Fibroblast of lung (primary cell): ENCODE measurements around the gene CCNB1. TPM values are rescaled to one million over a fixed set of nuclear protein-coding genes. Genes with fewer than 3 reads are reported as not detected.
"Not testable (repeated sequence)": the region's sequence is repeated elsewhere in the genome, so short reads cannot be mapped to it uniquely, and the experiment has no call there.

Experiments
- DNase-seq, 2 donors: peaks; one replicate each; pipeline versions ENCODE4 v3.0.0 to v3.0.0-alpha.2; 2010; ENCODE audit warnings: low read depth in 2 of 2
- H2AFZ ChIP-seq: 2 replicates; pipeline ENCODE4 v1.5.1; 2012; ENCODE audit warnings: low read length, control low read depth, inconsistent platforms
- H3K27ac ChIP-seq: 2 replicates; pipeline ENCODE4 v1.5.1; 2011; ENCODE audit warnings: low read length, control low read depth; ENCODE audit not compliant: insufficient read depth
- H3K27me3 ChIP-seq: 2 replicates; pipeline ENCODE4 v1.5.1; 2011; ENCODE audit warnings: mild to moderate bottlenecking, low read length; ENCODE audit not compliant: control insufficient read depth, insufficient read depth
- H3K36me3 ChIP-seq: 2 replicates; pipeline ENCODE4 v1.5.1; 2011; ENCODE audit warnings: low read length; ENCODE audit not compliant: control insufficient read depth, insufficient read depth
- H3K4me1 ChIP-seq: 2 replicates; pipeline ENCODE4 v1.5.1; 2011; ENCODE audit warnings: low read length; ENCODE audit not compliant: control insufficient read depth, insufficient read depth; ENCODE audit errors: extremely low read depth
- H3K4me2 ChIP-seq: 2 replicates; pipeline ENCODE4 v1.5.1; 2011; ENCODE audit warnings: low read length, control low read depth; ENCODE audit not compliant: insufficient read depth; ENCODE audit errors: extremely low read depth
- H3K4me3 ChIP-seq, 4 experiments: fragments of 200-600 bp in 1 of 4; sonication (generic) in 1 of 4; replicated peaks in 1 of 4; 2 replicates each; pipeline ENCODE4 v1.5.1; 2011 to 2016; ENCODE audit warnings: low read length in 4 of 4, low read depth in 3 of 4, mild to moderate bottlenecking in 3 of 4, control low read depth in 2 of 4, inconsistent platforms in 1 of 4, mixed read lengths in 1 of 4; ENCODE audit not compliant: insufficient read depth in 1 of 4; ENCODE audit errors: control extremely low read depth in 1 of 4
- H3K79me2 ChIP-seq: 2 replicates; pipeline ENCODE4 v1.5.1; 2012; ENCODE audit warnings: mild to moderate bottlenecking, low read length, inconsistent platforms; ENCODE audit not compliant: control insufficient read depth, insufficient read depth
- H3K9ac ChIP-seq: 2 replicates; pipeline ENCODE4 v1.5.1; 2011; ENCODE audit warnings: mild to moderate bottlenecking, low read length, control low read depth; ENCODE audit not compliant: insufficient read depth
- H3K9me3 ChIP-seq: 2 replicates; pipeline ENCODE4 v1.5.1; 2012; ENCODE audit warnings: low read depth, low read length; ENCODE audit not compliant: control insufficient read depth, insufficient read depth
- H4K20me1 ChIP-seq: 2 replicates; pipeline ENCODE4 v1.5.1; 2011; ENCODE audit warnings: low read length; ENCODE audit not compliant: control insufficient read depth, insufficient read depth; ENCODE audit errors: extremely low read depth
- EZH2 ChIP-seq: IDR thresholded peaks from 2 replicates; pipeline ENCODE4 v1.5.1; 2012; ENCODE audit warnings: low read length, control low read depth, mild to moderate bottlenecking; ENCODE audit errors: missing control alignments
- polyA plus RNA-seq, 2 donors: library from polyadenylated mRNA; depleted of rRNA in 1 of 2; stranded (reverse) in 1 of 2; unstranded in 1 of 2; fragments of >200 nt; gene quantifications; 2 replicates each; pipeline ENCODE4 v1.2.1, GENCODE V29; 2011 to 2012; ENCODE audit warnings: missing spikeins in 1 of 2
- total RNA-seq: library from RNA; depleted of rRNA; stranded (reverse); fragments of >200 nt; gene quantifications from 2 replicates; pipeline ENCODE4 v1.2.1, GENCODE V29; 2014
- TF ChIP-seq, protein P1 (sequence below), 2 donors: IDR thresholded peaks in 1 of 2; conservative IDR thresholded peaks in 1 of 2; 1 replicate in 1 of 2; 2 replicates in 1 of 2; pipeline ENCODE4 v1.5.1; 2011 to 2012; ENCODE audit warnings: low read length in 2 of 2, control low read depth in 1 of 2, inconsistent platforms in 1 of 2, low read depth in 1 of 2, mild to moderate bottlenecking in 1 of 2

CCNB1 gene
- total and polyA plus RNA-seq, 2 donors (not counting 1 experiment from before 2014, with no cell fraction given) = 46.8 to 74.3 TPM

DNA sequence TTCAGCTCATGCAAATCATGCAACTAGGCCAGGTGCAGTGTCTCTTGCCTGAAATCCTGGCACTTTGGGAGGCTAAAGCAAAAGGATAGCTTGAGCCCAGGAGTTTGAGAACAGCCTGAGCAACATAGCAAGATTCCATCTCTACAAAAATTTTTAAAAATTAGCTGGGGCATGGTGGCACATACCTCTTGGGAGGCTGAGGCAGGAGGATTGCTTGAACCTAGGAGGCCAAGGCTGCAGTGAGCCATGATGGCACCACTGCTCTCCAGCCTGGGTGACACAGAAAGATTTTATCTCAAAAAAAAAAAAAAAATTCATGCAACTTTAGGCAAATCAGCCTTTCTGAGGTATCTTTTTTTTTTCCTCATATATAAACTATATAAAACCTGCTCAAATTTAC is 35.6 kb upstream of the CCNB1 start:
- no peaks in the 10 kb centered on the region for H3K79me2 ChIP-seq
- TF ChIP-seq, protein P1, sequence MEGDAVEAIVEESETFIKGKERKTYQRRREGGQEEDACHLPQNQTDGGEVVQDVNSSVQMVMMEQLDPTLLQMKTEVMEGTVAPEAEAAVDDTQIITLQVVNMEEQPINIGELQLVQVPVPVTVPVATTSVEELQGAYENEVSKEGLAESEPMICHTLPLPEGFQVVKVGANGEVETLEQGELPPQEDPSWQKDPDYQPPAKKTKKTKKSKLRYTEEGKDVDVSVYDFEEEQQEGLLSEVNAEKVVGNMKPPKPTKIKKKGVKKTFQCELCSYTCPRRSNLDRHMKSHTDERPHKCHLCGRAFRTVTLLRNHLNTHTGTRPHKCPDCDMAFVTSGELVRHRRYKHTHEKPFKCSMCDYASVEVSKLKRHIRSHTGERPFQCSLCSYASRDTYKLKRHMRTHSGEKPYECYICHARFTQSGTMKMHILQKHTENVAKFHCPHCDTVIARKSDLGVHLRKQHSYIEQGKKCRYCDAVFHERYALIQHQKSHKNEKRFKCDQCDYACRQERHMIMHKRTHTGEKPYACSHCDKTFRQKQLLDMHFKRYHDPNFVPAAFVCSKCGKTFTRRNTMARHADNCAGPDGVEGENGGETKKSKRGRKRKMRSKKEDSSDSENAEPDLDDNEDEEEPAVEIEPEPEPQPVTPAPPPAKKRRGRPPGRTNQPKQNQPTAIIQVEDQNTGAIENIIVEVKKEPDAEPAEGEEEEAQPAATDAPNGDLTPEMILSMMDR (conservative IDR thresholded peaks at IDR 0.05 in 1 of 2, IDR thresholded peaks at IDR 0.05 in 1 of 2; ENCODE audit: low read depth in 1 of 2, low read length in 2 of 2) = no peak
- TF ChIP-seq EZH2 = no peak
- no peaks in the 10 kb centered on the region for H4K20me1 ChIP-seq
- H3K4me1 ChIP-seq = no peaks in the 10 kb centered on the region
- H3K27ac ChIP-seq = no peak overlapping the region
- no peaks in the 10 kb centered on the region for H3K9me3 ChIP-seq
- H3K36me3 ChIP-seq = no peaks in the 10 kb centered on the region
- H3K27me3 ChIP-seq = no peaks in the 10 kb centered on the region
- no peak for DNase-seq
- H3K9ac ChIP-seq = no peak overlapping the region
- H3K4me3 ChIP-seq = no peak overlapping the region
- no peak overlapping the region for H3K4me2 ChIP-seq
- no peak overlapping the region for H2AFZ ChIP-seq

DNA sequence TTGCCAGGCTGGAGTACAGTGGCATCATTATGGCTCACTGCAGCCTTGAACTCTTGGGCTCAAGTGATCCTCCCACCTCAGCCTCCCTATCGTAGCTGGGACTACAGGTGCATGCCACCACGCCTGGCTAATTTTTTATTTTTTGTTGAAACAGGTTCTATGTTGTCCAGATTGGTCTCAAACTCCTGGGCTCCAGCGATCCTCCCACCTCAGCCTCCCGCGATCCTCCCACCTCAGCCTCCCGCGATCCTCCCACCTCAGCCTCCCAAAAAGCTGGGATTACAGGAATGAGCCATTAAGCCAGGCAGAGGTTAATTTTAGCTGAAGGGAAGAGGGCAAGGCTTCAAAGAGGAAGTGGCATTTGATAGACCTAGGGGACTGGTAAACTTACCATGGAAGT is 32.8 kb upstream of the CCNB1 start:
- Histone ChIP-seq H3K9ac (no peak overlapping the region), H2AFZ (no peak overlapping the region), H4K20me1 (no peaks in the 10 kb centered on the region), H3K27me3 (no peaks in the 10 kb centered on the region), H3K9me3 (no peaks in the 10 kb centered on the region), H3K4me1 (no peaks in the 10 kb centered on the region), H3K79me2 (no peaks in the 10 kb centered on the region), H3K36me3 (no peaks in the 10 kb centered on the region), H3K27ac (no peak overlapping the region), H3K4me2 (no peak overlapping the region), H3K4me3 (no peak overlapping the region)
- no peak for DNase-seq
- TF ChIP-seq, protein P1 (conservative IDR thresholded peaks at IDR 0.05 in 1 of 2, IDR thresholded peaks at IDR 0.05 in 1 of 2; ENCODE audit: low read depth in 1 of 2, low read length in 2 of 2) = no peak
- no peak for TF ChIP-seq EZH2

DNA sequence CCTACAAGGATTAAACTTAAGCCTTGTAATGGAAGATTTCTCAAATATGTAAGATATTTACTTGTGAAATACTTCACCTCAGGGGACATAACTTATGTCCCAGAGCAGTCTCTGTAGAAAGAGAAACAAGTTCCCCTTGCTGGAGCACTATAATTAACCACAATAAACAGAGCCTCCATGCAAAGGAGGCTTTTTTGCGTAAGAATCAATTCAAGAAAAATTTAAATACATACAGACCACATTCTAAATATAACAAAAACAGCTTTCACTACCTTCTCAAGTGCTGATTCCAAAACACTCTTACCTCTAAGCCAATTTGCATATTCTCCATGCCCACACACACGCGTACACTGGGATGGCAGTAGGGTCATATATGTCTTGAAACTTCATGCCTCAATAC is 30.7 kb upstream of the CCNB1 start:
- Histone ChIP-seq H4K20me1 (no peaks in the 10 kb centered on the region), H3K36me3 (no peaks in the 10 kb centered on the region), H3K4me2 (no peak overlapping the region), H3K4me3 (no peak overlapping the region), H3K9me3 (no peaks in the 10 kb centered on the region), H2AFZ (no peak overlapping the region), H3K79me2 (no peaks in the 10 kb centered on the region), H3K27me3 (no peaks in the 10 kb centered on the region), H3K4me1 (no peaks in the 10 kb centered on the region), H3K9ac (no peak overlapping the region), H3K27ac (no peak overlapping the region)
- TF ChIP-seq EZH2 = no peak
- TF ChIP-seq, protein P1 (conservative IDR thresholded peaks at IDR 0.05 in 1 of 2, IDR thresholded peaks at IDR 0.05 in 1 of 2; ENCODE audit: low read depth in 1 of 2, low read length in 2 of 2) = no peak
- DNase-seq = no peak

DNA sequence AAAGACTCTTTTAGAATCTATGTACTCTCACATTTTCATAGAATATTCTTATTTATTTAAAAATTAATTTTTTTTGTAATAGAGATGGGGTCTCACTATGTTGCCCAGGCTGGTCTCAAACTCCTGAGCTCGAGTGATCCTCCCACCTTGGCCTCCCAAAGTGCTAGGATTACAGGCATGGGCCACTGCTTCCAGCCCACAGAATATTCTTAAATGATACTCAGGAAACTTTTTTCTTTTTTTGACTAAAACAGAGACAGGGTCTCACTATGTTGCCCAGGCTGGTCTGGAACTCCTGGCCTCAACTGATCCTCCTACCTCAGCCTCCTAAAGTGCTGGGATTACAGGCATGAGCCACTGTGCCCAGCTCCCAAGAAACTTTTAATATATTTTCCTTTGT is 29.7 kb upstream of the CCNB1 start:
- not testable (repeated sequence) for H3K27ac ChIP-seq, H3K4me3 ChIP-seq, H3K36me3 ChIP-seq, H3K9ac ChIP-seq, H2AFZ ChIP-seq, H3K27me3 ChIP-seq, H3K9me3 ChIP-seq, H4K20me1 ChIP-seq, DNase-seq, H3K4me2 ChIP-seq, H3K4me1 ChIP-seq, H3K79me2 ChIP-seq
